ENCODE results near the gene MIEN1.

- peak in 2 of 4 donors; percentile 48 to 76 for TF ChIP-seq POLR2A (IDR thresholded peaks at IDR 0.05)
- no peak for TF ChIP-seq CTCF (IDR thresholded peaks at IDR 0.05)
Observed at GRCh38 chr17:39737760-39738567, 7.6 kb upstream of the MIEN1 start, which contains the start of gene GRB7.

Measured in stomach (tissue), 4 donors.